Activated naive CD4-positive, alpha-beta T cell treated with anti-CD3 and anti-CD28 coated beads, Interleukin-2, amount 50 U/mL, for 24 hours (primary cell): ENCODE measurements around the gene PTPN11.
"Not testable (repeated sequence)": the region's sequence is repeated elsewhere in the genome, so short reads cannot be mapped to it uniquely, and the experiment has no call there.

Experiments used
- H3K27ac Mint-ChIP-seq: one replicate; pipeline ENCODE4 v1.8.0; 2021; ENCODE audit warnings: mild to moderate bottlenecking, mixed read lengths
- H3K27me3 Mint-ChIP-seq: one replicate; pipeline ENCODE4 v1.8.0; 2021; ENCODE audit warnings: mixed read lengths
- H3K36me3 Mint-ChIP-seq: one replicate; pipeline ENCODE4 v1.8.0; 2021; ENCODE audit warnings: mixed read lengths
- H3K4me1 Mint-ChIP-seq: one replicate; pipeline ENCODE4 v1.8.0; 2021; ENCODE audit warnings: mixed read lengths
- H3K4me3 Mint-ChIP-seq: one replicate; pipeline ENCODE4 v1.8.0; 2021; ENCODE audit warnings: mild to moderate bottlenecking, mixed read lengths
- H3K9me3 Mint-ChIP-seq: one replicate; pipeline ENCODE4 v1.8.0; 2021; ENCODE audit warnings: mixed read lengths

The PTPN11 gene

GRCh38 chr12:112506513-112507166, 87.9 kb downstream of the PTPN11 start:
- no peak overlapping the region for H3K27ac Mint-ChIP-seq
- no peak overlapping the region for H3K4me3 Mint-ChIP-seq
- no peaks in the 10 kb centered on the region for H3K4me1 Mint-ChIP-seq
- no peaks in the 10 kb centered on the region for H3K27me3 Mint-ChIP-seq
- no peaks in the 10 kb centered on the region for H3K9me3 Mint-ChIP-seq
- peaks cover 19% of the 10 kb centered on the region for H3K36me3 Mint-ChIP-seq

- Mint-ChIP-seq H3K9me3 (no peaks in the 10 kb centered on the region), H3K27ac (no peak overlapping the region), H3K27me3 (no peaks in the 10 kb centered on the region), H3K36me3 (peaks cover 4% of the 10 kb centered on the region), H3K4me1 (no peaks in the 10 kb centered on the region), H3K4me3 (no peak overlapping the region)
Measured at GRCh38 chr12:112513471-112513870, 94.7 kb downstream of the PTPN11 start.

GRCh38 chr12:112514456-112514855, 95.7 kb downstream of the PTPN11 start:
- H3K4me1 Mint-ChIP-seq: no peaks in the 10 kb centered on the region
- no peak overlapping the region for H3K27ac Mint-ChIP-seq
- peaks cover 2% of the 10 kb centered on the region for H3K36me3 Mint-ChIP-seq
- no peaks in the 10 kb centered on the region for H3K27me3 Mint-ChIP-seq
- H3K4me3 Mint-ChIP-seq: no peak overlapping the region
- no peaks in the 10 kb centered on the region for H3K9me3 Mint-ChIP-seq

- no peaks in the 10 kb centered on the region for H3K4me1 Mint-ChIP-seq
- no peak overlapping the region for H3K4me3 Mint-ChIP-seq
- H3K9me3 Mint-ChIP-seq: no peaks in the 10 kb centered on the region
- peaks cover 2% of the 10 kb centered on the region for H3K36me3 Mint-ChIP-seq
- no peaks in the 10 kb centered on the region for H3K27me3 Mint-ChIP-seq
- no peak overlapping the region for H3K27ac Mint-ChIP-seq
Measured at GRCh38 chr12:112514926-112515642, 96.3 kb downstream of the PTPN11 start.

- Mint-ChIP-seq H3K36me3 (peaks cover 2% of the 10 kb centered on the region), H3K4me3 (no peak overlapping the region), H3K27ac (no peak overlapping the region), H3K4me1 (no peaks in the 10 kb centered on the region), H3K9me3 (no peaks in the 10 kb centered on the region), H3K27me3 (no peaks in the 10 kb centered on the region)
Measured at GRCh38 chr12:112515868-112516267, 97.1 kb downstream of the PTPN11 start.

- Mint-ChIP-seq H3K36me3 (no peaks in the 10 kb centered on the region), H3K27ac (no peak overlapping the region), H3K4me1 (no peaks in the 10 kb centered on the region), H3K4me3 (no peak overlapping the region), H3K9me3 (no peaks in the 10 kb centered on the region), H3K27me3 (no peaks in the 10 kb centered on the region)
Measured at GRCh38 chr12:112517730-112518364, 99.1 kb downstream of the PTPN11 start.

- no peak overlapping the region for H3K4me3 Mint-ChIP-seq
- no peaks in the 10 kb centered on the region for H3K36me3 Mint-ChIP-seq
- H3K27me3 Mint-ChIP-seq: no peaks in the 10 kb centered on the region
- H3K4me1 Mint-ChIP-seq: no peaks in the 10 kb centered on the region
- no peak overlapping the region for H3K27ac Mint-ChIP-seq
- no peaks in the 10 kb centered on the region for H3K9me3 Mint-ChIP-seq
Measured at GRCh38 chr12:112518365-112518735, 99.6 kb downstream of the PTPN11 start.

- H3K4me1 Mint-ChIP-seq, H3K36me3 Mint-ChIP-seq, H3K4me3 Mint-ChIP-seq, H3K27ac Mint-ChIP-seq, H3K9me3 Mint-ChIP-seq, H3K27me3 Mint-ChIP-seq: not testable (repeated sequence)
Measured at GRCh38 chr12:112519841-112520340, 101.1 kb downstream of the PTPN11 start.

GRCh38 chr12:112523856-112524255, 105.1 kb downstream of the PTPN11 start:
- no peaks in the 10 kb centered on the region for H3K4me1 Mint-ChIP-seq
- no peaks in the 10 kb centered on the region for H3K27me3 Mint-ChIP-seq
- H3K27ac Mint-ChIP-seq: no peak overlapping the region
- no peak overlapping the region for H3K4me3 Mint-ChIP-seq
- H3K36me3 Mint-ChIP-seq: no peaks in the 10 kb centered on the region
- H3K9me3 Mint-ChIP-seq: no peaks in the 10 kb centered on the region

GRCh38 chr12:112524269-112524668, 105.5 kb downstream of the PTPN11 start:
- H3K27ac Mint-ChIP-seq: no peak overlapping the region
- H3K36me3 Mint-ChIP-seq: no peaks in the 10 kb centered on the region
- H3K27me3 Mint-ChIP-seq: no peaks in the 10 kb centered on the region
- no peaks in the 10 kb centered on the region for H3K4me1 Mint-ChIP-seq
- no peak overlapping the region for H3K4me3 Mint-ChIP-seq
- H3K9me3 Mint-ChIP-seq: no peaks in the 10 kb centered on the region

GRCh38 chr12:112524676-112525425, 106.1 kb downstream of the PTPN11 start:
- H3K27ac Mint-ChIP-seq: no peak overlapping the region
- no peaks in the 10 kb centered on the region for H3K27me3 Mint-ChIP-seq
- no peaks in the 10 kb centered on the region for H3K36me3 Mint-ChIP-seq
- H3K4me1 Mint-ChIP-seq: no peaks in the 10 kb centered on the region
- no peak overlapping the region for H3K4me3 Mint-ChIP-seq
- H3K9me3 Mint-ChIP-seq: no peaks in the 10 kb centered on the region

GRCh38 chr12:112525426-112525809, 106.7 kb downstream of the PTPN11 start:
- H3K4me1 Mint-ChIP-seq: no peaks in the 10 kb centered on the region
- no peaks in the 10 kb centered on the region for H3K36me3 Mint-ChIP-seq
- H3K9me3 Mint-ChIP-seq: no peaks in the 10 kb centered on the region
- no peak overlapping the region for H3K4me3 Mint-ChIP-seq
- H3K27ac Mint-ChIP-seq: no peak overlapping the region
- H3K27me3 Mint-ChIP-seq: no peaks in the 10 kb centered on the region

GRCh38 chr12:112527082-112527481, 108.3 kb downstream of the PTPN11 start:
- no peaks in the 10 kb centered on the region for H3K9me3 Mint-ChIP-seq
- no peaks in the 10 kb centered on the region for H3K36me3 Mint-ChIP-seq
- no peak overlapping the region for H3K27ac Mint-ChIP-seq
- H3K27me3 Mint-ChIP-seq: no peaks in the 10 kb centered on the region
- no peak overlapping the region for H3K4me3 Mint-ChIP-seq
- no peaks in the 10 kb centered on the region for H3K4me1 Mint-ChIP-seq

GRCh38 chr12:112527501-112527900, 108.8 kb downstream of the PTPN11 start:
- H3K36me3 Mint-ChIP-seq: no peaks in the 10 kb centered on the region
- no peaks in the 10 kb centered on the region for H3K27me3 Mint-ChIP-seq
- no peak overlapping the region for H3K4me3 Mint-ChIP-seq
- H3K4me1 Mint-ChIP-seq: no peaks in the 10 kb centered on the region
- no peak overlapping the region for H3K27ac Mint-ChIP-seq
- no peaks in the 10 kb centered on the region for H3K9me3 Mint-ChIP-seq

- Mint-ChIP-seq H3K9me3 (no peaks in the 10 kb centered on the region), H3K4me3 (no peak overlapping the region), H3K27ac (no peak overlapping the region), H3K36me3 (no peaks in the 10 kb centered on the region), H3K4me1 (no peaks in the 10 kb centered on the region), H3K27me3 (no peaks in the 10 kb centered on the region)
Measured at GRCh38 chr12:112528521-112528920, 109.8 kb downstream of the PTPN11 start.

- no peak overlapping the region for H3K4me3 Mint-ChIP-seq
- H3K36me3 Mint-ChIP-seq: no peaks in the 10 kb centered on the region
- no peak overlapping the region for H3K27ac Mint-ChIP-seq
- no peaks in the 10 kb centered on the region for H3K9me3 Mint-ChIP-seq
- no peaks in the 10 kb centered on the region for H3K4me1 Mint-ChIP-seq
- H3K27me3 Mint-ChIP-seq: peaks cover 4% of the 10 kb centered on the region
Measured at GRCh38 chr12:112530941-112531340, 112.2 kb downstream of the PTPN11 start.
